MM.1S (cell line): ENCODE measurements around the gene ADGRL3.

Source experiments
- DNase-seq: peaks from one replicate; pipeline ENCODE4 v3.0.0-alpha.2; 2015
- H2AFZ ChIP-seq: fragments of 300-600 bp; sonication (generic); 2 replicates; pipeline ENCODE4 v1.6.0; 2016; ENCODE audit warnings: antibody characterized with exemption, low read length
- H3F3A ChIP-seq: fragments of 300-600 bp; sonication (generic); 2 replicates; pipeline ENCODE4 v1.6.1; 2016; ENCODE audit warnings: mild to moderate bottlenecking, antibody characterized with exemption, low read length, moderate library complexity, mixed read lengths; ENCODE audit not compliant: insufficient read depth
- H3K27ac ChIP-seq: fragments of 300-600 bp; sonication (generic); 2 replicates; pipeline ENCODE4 v1.5.1; 2016; ENCODE audit warnings: mild to moderate bottlenecking, low read length
- H3K27me3 ChIP-seq: fragments of 300-600 bp; sonication (generic); replicated peaks from 2 replicates; pipeline ENCODE4 v1.6.0; 2016; ENCODE audit warnings: low read length; ENCODE audit not compliant: insufficient read depth
- H3K36me3 ChIP-seq: fragments of 300-600 bp; sonication (generic); replicated peaks from 2 replicates; pipeline ENCODE4 v1.6.1; 2016; ENCODE audit warnings: mild to moderate bottlenecking, low read length, mixed read lengths; ENCODE audit not compliant: insufficient read depth
- H3K4me1 ChIP-seq: fragments of 300-600 bp; sonication (generic); 2 replicates; pipeline ENCODE4 v1.6.1; 2016; ENCODE audit warnings: low read length, mixed read lengths
- H3K4me2 ChIP-seq: fragments of 300-600 bp; sonication (generic); 2 replicates; pipeline ENCODE4 v1.6.0; 2016; ENCODE audit warnings: low read depth, low read length
- H3K4me3 ChIP-seq: fragments of 300-600 bp; sonication (generic); 2 replicates; pipeline ENCODE4 v1.5.1; 2016; ENCODE audit warnings: low read length, mixed read lengths
- H3K79me2 ChIP-seq: fragments of 300-600 bp; sonication (generic); 2 replicates; pipeline ENCODE4 v1.6.1; 2016; ENCODE audit warnings: mixed run types, low read length, mixed read lengths
- H3K9ac ChIP-seq: fragments of 300-600 bp; sonication (generic); 2 replicates; pipeline ENCODE4 v1.6.1; 2016; ENCODE audit warnings: low read length, mixed read lengths
- H3K9me2 ChIP-seq: fragments of 300-600 bp; sonication (generic); replicated peaks from 2 replicates; pipeline ENCODE4 v1.6.1; 2016; ENCODE audit warnings: mild to moderate bottlenecking, low read length, mixed read lengths; ENCODE audit not compliant: insufficient read depth
- H3K9me3 ChIP-seq: fragments of 300-600 bp; sonication (generic); replicated peaks from 2 replicates; pipeline ENCODE4 v1.6.1; 2016; ENCODE audit warnings: mild to moderate bottlenecking, low read length, mixed read lengths; ENCODE audit not compliant: insufficient read depth
- H4K20me1 ChIP-seq: fragments of 300-600 bp; sonication (generic); 2 replicates; pipeline ENCODE4 v1.6.1; 2016; ENCODE audit warnings: mild to moderate bottlenecking, low read length, moderate library complexity, mixed read lengths; ENCODE audit not compliant: insufficient read depth
- EZH2 ChIP-seq: fragments of 300-600 bp; sonication (generic); optimal IDR thresholded peaks from 2 replicates; pipeline ENCODE3; 2017; ENCODE audit warnings: low read depth, mild to moderate bottlenecking, antibody characterized with exemption, low read length, mixed read lengths
- EZH2phosphoT487 ChIP-seq: fragments of 300-600 bp; sonication (generic); IDR thresholded peaks from 2 replicates; pipeline ENCODE4 v1.6.1; 2018; ENCODE audit warnings: antibody characterized with exemption, low read length
- TF ChIP-seq, protein P1 (sequence below): fragments of 300-600 bp; sonication (generic); IDR thresholded peaks from 2 replicates; pipeline ENCODE4 v1.5.1; 2016; ENCODE audit warnings: antibody characterized with exemption, low read length, mixed read lengths

The ADGRL3 gene

DNA sequence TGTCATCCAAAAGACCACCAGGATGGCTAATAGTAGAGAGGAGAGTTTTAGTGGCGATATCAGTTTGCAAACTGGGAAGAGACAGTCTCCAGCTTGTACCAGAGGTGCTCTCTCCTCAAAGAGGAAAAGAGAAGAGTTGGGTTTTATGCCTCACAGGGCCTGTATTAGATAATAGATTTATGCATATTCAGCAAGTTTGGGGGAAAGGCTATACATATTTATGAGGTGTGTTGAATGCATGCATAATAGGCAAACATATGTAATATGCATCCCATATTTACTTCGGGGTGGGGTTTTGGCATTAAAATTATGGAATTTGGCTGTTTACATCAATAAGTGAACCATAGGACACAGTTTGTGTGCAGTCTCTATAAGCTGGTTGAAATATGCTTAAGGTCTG is 22.8 kb upstream of the ADGRL3 start:
- H3K27me3 ChIP-seq: no peaks in the 10 kb centered on the region
- H3K27ac ChIP-seq: no peak overlapping the region

DNA sequence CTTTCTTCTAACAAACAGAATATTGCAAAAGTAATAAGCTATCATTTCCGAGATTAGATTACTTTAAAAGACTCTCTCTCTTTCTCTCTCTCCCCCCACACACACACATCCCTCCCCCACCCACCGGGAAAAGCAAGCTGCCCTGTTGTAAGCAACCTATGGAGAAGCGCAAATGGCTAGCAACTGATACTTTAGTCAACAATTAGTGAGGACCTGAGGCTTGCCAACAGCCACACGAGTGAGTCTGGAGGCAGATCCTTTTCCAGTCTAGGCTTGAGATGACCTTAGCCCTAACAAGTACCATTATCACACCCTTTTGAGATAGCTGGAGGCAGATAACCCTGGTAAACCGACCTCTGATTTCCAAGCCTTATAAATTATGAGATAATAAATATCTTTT is 19.7 kb upstream of the ADGRL3 start:
- Histone ChIP-seq H3K4me1 (no peaks in the 10 kb centered on the region), H3F3A (no peaks in the 10 kb centered on the region), H3K9me3 (no peaks in the 10 kb centered on the region), H3K9me2 (no peaks in the 10 kb centered on the region), H3K27me3 (no peaks in the 10 kb centered on the region), H3K9ac (no peak overlapping the region), H3K27ac (no peak overlapping the region), H3K4me2 (no peak overlapping the region), H3K4me3 (no peak overlapping the region), H2AFZ (no peak overlapping the region), H3K79me2 (no peaks in the 10 kb centered on the region), H4K20me1 (no peaks in the 10 kb centered on the region), H3K36me3 (no peaks in the 10 kb centered on the region)
- TF ChIP-seq EZH2 (no peak), EZH2phosphoT487 (no peak)
- TF ChIP-seq, protein P1, sequence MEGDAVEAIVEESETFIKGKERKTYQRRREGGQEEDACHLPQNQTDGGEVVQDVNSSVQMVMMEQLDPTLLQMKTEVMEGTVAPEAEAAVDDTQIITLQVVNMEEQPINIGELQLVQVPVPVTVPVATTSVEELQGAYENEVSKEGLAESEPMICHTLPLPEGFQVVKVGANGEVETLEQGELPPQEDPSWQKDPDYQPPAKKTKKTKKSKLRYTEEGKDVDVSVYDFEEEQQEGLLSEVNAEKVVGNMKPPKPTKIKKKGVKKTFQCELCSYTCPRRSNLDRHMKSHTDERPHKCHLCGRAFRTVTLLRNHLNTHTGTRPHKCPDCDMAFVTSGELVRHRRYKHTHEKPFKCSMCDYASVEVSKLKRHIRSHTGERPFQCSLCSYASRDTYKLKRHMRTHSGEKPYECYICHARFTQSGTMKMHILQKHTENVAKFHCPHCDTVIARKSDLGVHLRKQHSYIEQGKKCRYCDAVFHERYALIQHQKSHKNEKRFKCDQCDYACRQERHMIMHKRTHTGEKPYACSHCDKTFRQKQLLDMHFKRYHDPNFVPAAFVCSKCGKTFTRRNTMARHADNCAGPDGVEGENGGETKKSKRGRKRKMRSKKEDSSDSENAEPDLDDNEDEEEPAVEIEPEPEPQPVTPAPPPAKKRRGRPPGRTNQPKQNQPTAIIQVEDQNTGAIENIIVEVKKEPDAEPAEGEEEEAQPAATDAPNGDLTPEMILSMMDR: no peak
- no peak for DNase-seq

More for the DNA sequence above, 22.8 kb upstream of the ADGRL3 start:
- Histone ChIP-seq H3K79me2 (no peaks in the 10 kb centered on the region), H3K4me3 (no peak overlapping the region), H3K36me3 (no peaks in the 10 kb centered on the region), H3K9me3 (no peaks in the 10 kb centered on the region), H3K9me2 (no peaks in the 10 kb centered on the region), H3K9ac (no peak overlapping the region), H3K4me2 (no peak overlapping the region), H3F3A (no peaks in the 10 kb centered on the region), H2AFZ (no peak overlapping the region), H4K20me1 (no peaks in the 10 kb centered on the region), H3K4me1 (no peaks in the 10 kb centered on the region)
- DNase-seq: no peak
- TF ChIP-seq, protein P1: no peak
- TF ChIP-seq EZH2phosphoT487 (no peak), EZH2 (no peak)

DNA sequence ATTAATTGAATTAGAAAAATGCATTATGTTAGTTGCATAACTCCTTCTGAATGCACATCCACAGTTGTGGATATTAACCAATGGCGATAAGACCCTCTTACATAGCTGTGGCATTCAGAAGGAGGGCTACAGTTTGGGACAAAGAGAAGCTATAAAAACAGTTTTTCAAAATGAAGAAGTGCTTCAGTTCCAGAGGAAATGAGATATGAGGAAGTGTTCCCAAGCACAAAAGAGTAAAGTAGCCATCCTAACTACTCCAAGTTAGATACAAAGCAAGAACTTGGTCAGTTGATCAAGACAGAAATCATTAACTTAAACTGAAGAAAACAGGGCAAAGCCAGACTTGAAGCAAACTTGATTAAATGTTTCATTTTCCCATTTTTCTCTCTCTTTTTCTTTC is 17.2 kb upstream of the ADGRL3 start:
- Histone ChIP-seq H3K27me3 (no peaks in the 10 kb centered on the region), H3K4me2 (no peak overlapping the region)

More for the DNA sequence above, 17.2 kb upstream of the ADGRL3 start:
- TF ChIP-seq, protein P1: no peak
- TF ChIP-seq EZH2 (no peak), EZH2phosphoT487 (no peak)
- Histone ChIP-seq H3K9me2 (no peaks in the 10 kb centered on the region), H2AFZ (no peak overlapping the region), H3K27ac (no peak overlapping the region), H3K36me3 (no peaks in the 10 kb centered on the region), H3K4me3 (no peak overlapping the region), H3K9ac (no peak overlapping the region), H3K9me3 (no peaks in the 10 kb centered on the region), H3F3A (no peaks in the 10 kb centered on the region), H4K20me1 (no peaks in the 10 kb centered on the region), H3K4me1 (no peaks in the 10 kb centered on the region), H3K79me2 (no peaks in the 10 kb centered on the region)
- no peak for DNase-seq
